Measurements from ENCODE around the gene ATP6V0C. TPM values are rescaled to one million over a fixed set of nuclear protein-coding genes. Genes with fewer than 3 reads are reported as not detected.
A peak's percentile ranks its signal among the peaks of the same experiment; 100 is the strongest.

Gene ATP6V0C
- total RNA-seq, 1 donor from 2014 or later, result 22.9 TPM

- DNase-seq, result peak; percentile 48
Observed at GRCh38 chr16:2511128-2511800, 2.5 kb upstream of the ATP6V0C start.

GRCh38 chr16:2511996-2512734 lies 1.6 kb upstream of the ATP6V0C start:
- no peak for DNase-seq

- DNase-seq, result peak; percentile 40
Observed at GRCh38 chr16:2512735-2513404, 882 bp upstream of the ATP6V0C start.

- no peak for DNase-seq
Observed at GRCh38 chr16:2514333-2515179, 804 bp downstream of the ATP6V0C start.

GRCh38 chr16:2515180-2515851 lies 1.6 kb downstream of the ATP6V0C start:
- no peak for DNase-seq

GRCh38 chr16:2516391-2517240 lies 2.9 kb downstream of the ATP6V0C start:
- DNase-seq, result no peak

GRCh38 chr16:2517954-2518605 lies 4.3 kb downstream of the ATP6V0C start:
- no peak for DNase-seq

- no peak for DNase-seq
Observed at GRCh38 chr16:2518823-2519710, 5.3 kb downstream of the ATP6V0C start.

- DNase-seq, result no peak
Observed at GRCh38 chr16:2519711-2520080, 5.9 kb downstream of the ATP6V0C start.

GRCh38 chr16:2520097-2520783 lies 6.5 kb downstream of the ATP6V0C start, which contains the start of gene AMDHD2:
Gene AMDHD2, plus strand, starts transcription at chr16:2520371. Its CDS starts 88 bp downstream, at chr16:2520459.
- peak; percentile 94 for DNase-seq

GRCh38 chr16:2520784-2521531 lies 7.2 kb downstream of the ATP6V0C start:
- no peak for DNase-seq

GRCh38 chr16:2523801-2524231 lies 10.1 kb downstream of the ATP6V0C start:
- no peak for DNase-seq

- no peak for DNase-seq
Observed at GRCh38 chr16:2524339-2524938, 10.7 kb downstream of the ATP6V0C start.

- DNase-seq, result no peak
Observed at GRCh38 chr16:2526135-2526534, 12.4 kb downstream of the ATP6V0C start.

GRCh38 chr16:2527071-2527783 lies 13.5 kb downstream of the ATP6V0C start:
- no peak for DNase-seq

- DNase-seq, result no peak
Observed at GRCh38 chr16:2527784-2528100, 14.0 kb downstream of the ATP6V0C start.

All from tongue (tissue), 2 donors.